ENCODE measurements around the gene EMID1. TPM values are rescaled to one million over a fixed set of nuclear protein-coding genes. Genes with fewer than 3 reads are reported as not detected.

EMID1 gene
- total RNA-seq, 4 donors from 2014 or later = 2.8 to 4.8 (median 3.6) TPM

- H3K4me3 ChIP-seq (ENCODE audit: low read depth, poor library complexity, severe bottlenecking) = no peak overlapping the region
- 78 to 90% methylated on average over 11 of the region's 11 CpGs for WGBS, 2 donors
- intact Hi-C loops (cut with DNase I; ENCODE audit: low total_unique reads) = no loop called here
- no peak for TF ChIP-seq POLR2A (IDR thresholded peaks at IDR 0.05)
- no peak for TF ChIP-seq CTCF (IDR thresholded peaks at IDR 0.05)
- DNase-seq (ENCODE audit: low spot score in 2 of 2) = no peak
Observed at GRCh38 chr22:29211066-29211465, 5.4 kb downstream of the EMID1 start.

DNA sequence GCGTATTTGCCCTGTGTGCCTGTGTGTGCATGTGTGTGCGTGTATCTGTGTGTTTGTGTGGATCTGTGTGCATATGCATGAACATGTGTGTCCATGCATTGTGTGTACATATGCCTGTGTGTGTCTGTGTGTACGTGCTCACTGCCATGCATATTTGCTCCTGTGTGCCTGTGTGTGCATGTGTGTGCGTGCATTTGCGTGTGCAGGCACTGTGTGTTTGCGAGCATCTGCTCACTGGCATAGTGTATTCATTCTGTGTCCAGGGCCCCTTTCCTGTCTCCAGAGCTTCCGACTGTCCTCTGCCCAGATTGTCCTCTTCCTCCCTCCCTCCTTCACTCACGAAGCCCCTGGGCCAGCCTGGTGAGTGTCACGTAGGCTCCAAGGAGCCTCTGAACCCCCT is 5.8 kb downstream of the EMID1 start:
- 93% methylated on average over 9 of the region's 9 CpGs for WGBS, 2 donors
- H3K4me3 ChIP-seq (ENCODE audit: low read depth, poor library complexity, severe bottlenecking) = no peak overlapping the region
- intact Hi-C loops (cut with DNase I; ENCODE audit: low total_unique reads) = no loop called here
- no peak for DNase-seq (ENCODE audit: low spot score in 2 of 2)
- TF ChIP-seq POLR2A (IDR thresholded peaks at IDR 0.05) (no peak), CTCF (IDR thresholded peaks at IDR 0.05) (no peak)

GRCh38 chr22:29212743-29213142 is 7.0 kb downstream of the EMID1 start:
- no peak for TF ChIP-seq CTCF (IDR thresholded peaks at IDR 0.05)
- no peak for TF ChIP-seq POLR2A (IDR thresholded peaks at IDR 0.05)
- intact Hi-C loops (cut with DNase I; ENCODE audit: low total_unique reads) = no loop called here
- H3K4me3 ChIP-seq (ENCODE audit: low read depth, poor library complexity, severe bottlenecking) = no peak overlapping the region
- no peak for DNase-seq (ENCODE audit: low spot score in 2 of 2)
- WGBS, 2 donors = 82 to 84% methylated on average over 11 of the region's 11 CpGs

DNA sequence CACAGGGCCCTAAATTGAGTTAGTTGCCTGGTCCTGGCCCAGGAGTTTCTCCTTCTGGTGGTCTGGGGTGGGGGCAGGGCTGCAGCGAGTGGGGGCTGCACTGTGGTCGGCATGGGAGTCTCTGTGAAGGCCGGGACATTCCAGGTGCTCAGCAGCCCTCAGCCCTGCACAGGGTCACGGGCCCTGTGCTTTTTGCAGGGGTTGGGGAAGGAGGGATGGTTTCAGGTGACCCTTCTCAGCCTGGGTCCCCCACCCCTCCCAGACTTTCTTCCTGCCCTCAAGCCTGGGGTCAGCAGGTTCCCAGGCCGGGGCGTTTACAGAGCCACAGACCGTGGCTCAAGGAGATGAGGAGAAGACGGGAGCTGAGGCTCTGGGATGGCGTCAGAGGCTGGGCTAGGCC is 7.8 kb downstream of the EMID1 start:
- intact Hi-C loops (cut with DNase I; ENCODE audit: low total_unique reads) = no loop called here
- no peak overlapping the region for H3K4me3 ChIP-seq (ENCODE audit: low read depth, poor library complexity, severe bottlenecking)
- TF ChIP-seq POLR2A (IDR thresholded peaks at IDR 0.05) (no peak), CTCF (IDR thresholded peaks at IDR 0.05) (no peak)
- WGBS, 2 donors = 86 to 88% methylated on average over 8 to 9 of the region's 9 CpGs
- no peak for DNase-seq (ENCODE audit: low spot score in 2 of 2)

- H3K4me3 ChIP-seq (ENCODE audit: low read depth, poor library complexity, severe bottlenecking) = no peak overlapping the region
- TF ChIP-seq CTCF (IDR thresholded peaks at IDR 0.05) = no peak
- TF ChIP-seq POLR2A (IDR thresholded peaks at IDR 0.05) = no peak
- peak in 1 of 2 donors; percentile 75 for DNase-seq (ENCODE audit: low spot score in 2 of 2)
- intact Hi-C loops (cut with DNase I; ENCODE audit: low total_unique reads) = no loop called here
- WGBS, 2 donors = 94 to 96% methylated on average over 6 of the region's 6 CpGs
Observed at GRCh38 chr22:29214232-29214631, 8.5 kb downstream of the EMID1 start.
